DOHH2 (cell line): Measurements from ENCODE around the gene IKBKG.

Experiments used
- CTCF ChIP-seq: fragments of 200-600 bp; sonication (generic); IDR thresholded peaks from one replicate; pipeline ENCODE4 v1.5.1; 2014; ENCODE audit warnings: antibody characterized with exemption, mild to moderate bottlenecking, low read depth, low read length; ENCODE audit not compliant: poor library complexity, severe bottlenecking
- EZH2phosphoT487 ChIP-seq: fragments of 200-600 bp; sonication (generic); IDR thresholded peaks from 2 replicates; pipeline ENCODE4 v1.6.1; 2017; ENCODE audit warnings: borderline replicate concordance, mild to moderate bottlenecking, antibody characterized with exemption, low read length, moderate library complexity, mixed read lengths

GRCh38 chrX:154532690-154533089 is 14.7 kb upstream of the IKBKG start:
- no peak for TF ChIP-seq CTCF
- TF ChIP-seq EZH2phosphoT487, result no peak
